Measurements from ENCODE around the gene HINT3. TPM values are rescaled to one million over a fixed set of nuclear protein-coding genes. Genes with fewer than 3 reads are reported as not detected.

Gene HINT3
- total RNA-seq, 3 donors from 2014 or later = 23.2 to 32.9 (median 23.2) TPM

GRCh38 chr6:125942672-125943527 lies 13.7 kb upstream of the HINT3 start:
- Histone ChIP-seq H3K9me3 (no peaks in the 10 kb centered on the region), H3K4me1 (ENCODE audit: low read depth) (peaks cover 21% of the 10 kb centered on the region), H3K4me3 (no peak overlapping the region), H3K36me3 (ENCODE audit: low read depth) (no peaks in the 10 kb centered on the region)
- DNase-seq (peak in 2 of 3 donors; percentile 32 to 50), ATAC-seq (peak; percentile 88)
- intact Hi-C loops (cut with DNase I, micrococcal nuclease) = no loop called here
- no peak for TF ChIP-seq CTCF (IDR thresholded peaks at IDR 0.05)

- no peak for DNase-seq
- H3K4me1 ChIP-seq (ENCODE audit: low read depth) = peaks cover 21% of the 10 kb centered on the region
- H3K36me3 ChIP-seq (ENCODE audit: low read depth) = no peaks in the 10 kb centered on the region
- peak; percentile 49 for ATAC-seq
- intact Hi-C loops (cut with DNase I, micrococcal nuclease) = no loop called here
- no peak overlapping the region for H3K4me3 ChIP-seq
- no peak for TF ChIP-seq CTCF (IDR thresholded peaks at IDR 0.05)
- H3K9me3 ChIP-seq = no peaks in the 10 kb centered on the region
These were observed 12.8 kb upstream of the HINT3 start for GRCh38 chr6:125943528-125944433.

GRCh38 chr6:125944434-125944816 lies 12.1 kb upstream of the HINT3 start:
- DNase-seq (peak; percentile 62 to 86 (median 70)), ATAC-seq (peak; percentile 80)
- H3K9me3 ChIP-seq = no peaks in the 10 kb centered on the region
- intact Hi-C loops (cut with DNase I, micrococcal nuclease) = no loop called here
- no peak for TF ChIP-seq CTCF (IDR thresholded peaks at IDR 0.05)
- H3K4me1 ChIP-seq (ENCODE audit: low read depth) = peaks cover 21% of the 10 kb centered on the region
- H3K36me3 ChIP-seq (ENCODE audit: low read depth) = no peaks in the 10 kb centered on the region
- H3K4me3 ChIP-seq = no peak overlapping the region

- ATAC-seq (no peak), DNase-seq (no peak)
- no peaks in the 10 kb centered on the region for H3K9me3 ChIP-seq
- peaks cover 21% of the 10 kb centered on the region for H3K4me1 ChIP-seq (ENCODE audit: low read depth)
- H3K4me3 ChIP-seq = no peak overlapping the region
- TF ChIP-seq CTCF (IDR thresholded peaks at IDR 0.05) = no peak
- H3K36me3 ChIP-seq (ENCODE audit: low read depth) = no peaks in the 10 kb centered on the region
- intact Hi-C loops (cut with DNase I, micrococcal nuclease) = no loop called here
These were observed 11.7 kb upstream of the HINT3 start for GRCh38 chr6:125944896-125945295.

- intact Hi-C loops (cut with DNase I, micrococcal nuclease) = no loop called here
- TF ChIP-seq CTCF (IDR thresholded peaks at IDR 0.05) = no peak
- Histone ChIP-seq H3K4me3 (no peak overlapping the region), H3K4me1 (ENCODE audit: low read depth) (peaks cover 21% of the 10 kb centered on the region), H3K9me3 (no peaks in the 10 kb centered on the region), H3K36me3 (ENCODE audit: low read depth) (no peaks in the 10 kb centered on the region)
- no peak for ATAC-seq
- no peak for DNase-seq
These were observed 11.0 kb upstream of the HINT3 start for GRCh38 chr6:125945378-125946141.
